Uterus (tissue), 4 donors: Measurements from ENCODE around the gene KIRREL3. TPM values are rescaled to one million over a fixed set of nuclear protein-coding genes. Genes with fewer than 3 reads are reported as not detected.

ENCODE experiments used
- DNase-seq, 2 donors: peaks; one replicate each; pipeline ENCODE4 v3.0.0-alpha.2; 2019 to 2020
- H3K27ac ChIP-seq, 2 donors: fragments of 200-600 bp; sonication (generic); 1 replicate in 1 of 2; 2 replicates in 1 of 2; pipeline ENCODE4 v1.5.1; 2016 to 2018
- H3K27me3 ChIP-seq, 2 donors: fragments of 200-600 bp; sonication (generic); one replicate each; pipeline ENCODE4 v1.5.1; 2018 to 2019; ENCODE audit warnings: control low read depth in 1 of 2
- H3K36me3 ChIP-seq, 2 donors: fragments of 200-600 bp; sonication (generic); one replicate each; pipeline ENCODE4 v1.5.1; 2019; ENCODE audit warnings: control low read depth in 1 of 2
- H3K4me1 ChIP-seq, 2 donors: fragments of 200-600 bp; sonication (generic); one replicate each; pipeline ENCODE4 v1.5.1; 2018 to 2019; ENCODE audit warnings: control low read depth in 1 of 2
- H3K4me3 ChIP-seq, 2 donors: fragments of 200-600 bp; sonication (generic); 1 replicate in 1 of 2; 2 replicates in 1 of 2; pipeline ENCODE4 v1.5.1; 2018 to 2019; ENCODE audit warnings: mild to moderate bottlenecking in 1 of 2
- H3K9me3 ChIP-seq, 2 donors: fragments of 200-600 bp; sonication (generic); one replicate each; pipeline ENCODE4 v1.5.1; 2019; ENCODE audit warnings: control low read depth in 1 of 2
- POLR2A ChIP-seq, 2 donors: fragments of 450-650 bp; IDR thresholded peaks; one replicate each; pipeline ENCODE4 v1.6.1; 2016; ENCODE audit warnings: antibody characterized with exemption in 2 of 2, mild to moderate bottlenecking in 1 of 2, moderate library complexity in 1 of 2
- intact Hi-C: fragments of 100-400 bp; cut with DNase I; formaldehyde crosslinking; loops from one replicate; pipeline ENCODE4 v1.15.1; 2023; ENCODE audit warnings: low total_unique reads
- total RNA-seq, 4 donors: library from RNA; depleted of rRNA in 3 of 4; stranded (reverse); fragments of >200 nt in 3 of 4; gene quantifications; one replicate each; pipeline versions ENCODE4 v1.1.0 to v1.2.4, GENCODE V29; 2014 to 2023
- TF ChIP-seq, protein P1 (sequence below), 4 experiments: fragments of 200-600 bp in 2 of 4; fragments of 450-650 bp in 2 of 4; sonication (generic) in 2 of 4; IDR thresholded peaks; one replicate each; pipeline ENCODE4 v1.5.1; 2016 to 2019; ENCODE audit warnings: antibody characterized with exemption in 4 of 4, mild to moderate bottlenecking in 2 of 4, moderate library complexity in 1 of 4
- donor health status: DM: yes; HTN: yes; CAD: no.

Gene KIRREL3
- total RNA-seq, 4 donors from 2014 or later = 10.0 TPM; not detected in 3

DNA sequence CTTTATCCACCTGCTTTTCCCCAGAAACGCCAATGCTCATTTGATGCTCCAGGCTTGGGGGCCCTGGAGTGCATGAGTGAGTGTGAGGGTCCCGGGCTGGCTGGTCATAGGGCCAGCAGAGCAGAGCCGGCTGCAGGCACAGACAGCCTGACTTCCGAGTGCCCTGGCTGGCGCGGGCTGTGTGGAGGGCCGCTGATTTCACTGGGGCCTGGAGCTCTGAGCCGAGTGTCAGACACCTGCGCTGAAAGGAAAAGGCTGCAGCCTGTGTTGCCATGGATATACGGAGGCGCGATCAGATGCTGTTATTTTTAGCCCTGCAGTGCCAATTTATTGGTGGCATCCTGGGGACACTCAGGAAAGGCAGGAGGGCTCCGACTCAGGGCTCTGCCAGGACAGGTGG lies 557.5 kb downstream of the KIRREL3 start:
- Histone ChIP-seq H3K4me1 (no peaks in the 10 kb centered on the region), H3K27ac (no peak overlapping the region), H3K27me3 (no peaks in the 10 kb centered on the region), H3K9me3 (no peaks in the 10 kb centered on the region), H3K36me3 (no peaks in the 10 kb centered on the region), H3K4me3 (no peak overlapping the region)
- DNase-seq = no peak
- intact Hi-C loops = no loop called here
- TF ChIP-seq, protein P1, sequence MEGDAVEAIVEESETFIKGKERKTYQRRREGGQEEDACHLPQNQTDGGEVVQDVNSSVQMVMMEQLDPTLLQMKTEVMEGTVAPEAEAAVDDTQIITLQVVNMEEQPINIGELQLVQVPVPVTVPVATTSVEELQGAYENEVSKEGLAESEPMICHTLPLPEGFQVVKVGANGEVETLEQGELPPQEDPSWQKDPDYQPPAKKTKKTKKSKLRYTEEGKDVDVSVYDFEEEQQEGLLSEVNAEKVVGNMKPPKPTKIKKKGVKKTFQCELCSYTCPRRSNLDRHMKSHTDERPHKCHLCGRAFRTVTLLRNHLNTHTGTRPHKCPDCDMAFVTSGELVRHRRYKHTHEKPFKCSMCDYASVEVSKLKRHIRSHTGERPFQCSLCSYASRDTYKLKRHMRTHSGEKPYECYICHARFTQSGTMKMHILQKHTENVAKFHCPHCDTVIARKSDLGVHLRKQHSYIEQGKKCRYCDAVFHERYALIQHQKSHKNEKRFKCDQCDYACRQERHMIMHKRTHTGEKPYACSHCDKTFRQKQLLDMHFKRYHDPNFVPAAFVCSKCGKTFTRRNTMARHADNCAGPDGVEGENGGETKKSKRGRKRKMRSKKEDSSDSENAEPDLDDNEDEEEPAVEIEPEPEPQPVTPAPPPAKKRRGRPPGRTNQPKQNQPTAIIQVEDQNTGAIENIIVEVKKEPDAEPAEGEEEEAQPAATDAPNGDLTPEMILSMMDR (IDR thresholded peaks at IDR 0.05) = no peak
- TF ChIP-seq POLR2A (IDR thresholded peaks at IDR 0.05) = no peak

DNA sequence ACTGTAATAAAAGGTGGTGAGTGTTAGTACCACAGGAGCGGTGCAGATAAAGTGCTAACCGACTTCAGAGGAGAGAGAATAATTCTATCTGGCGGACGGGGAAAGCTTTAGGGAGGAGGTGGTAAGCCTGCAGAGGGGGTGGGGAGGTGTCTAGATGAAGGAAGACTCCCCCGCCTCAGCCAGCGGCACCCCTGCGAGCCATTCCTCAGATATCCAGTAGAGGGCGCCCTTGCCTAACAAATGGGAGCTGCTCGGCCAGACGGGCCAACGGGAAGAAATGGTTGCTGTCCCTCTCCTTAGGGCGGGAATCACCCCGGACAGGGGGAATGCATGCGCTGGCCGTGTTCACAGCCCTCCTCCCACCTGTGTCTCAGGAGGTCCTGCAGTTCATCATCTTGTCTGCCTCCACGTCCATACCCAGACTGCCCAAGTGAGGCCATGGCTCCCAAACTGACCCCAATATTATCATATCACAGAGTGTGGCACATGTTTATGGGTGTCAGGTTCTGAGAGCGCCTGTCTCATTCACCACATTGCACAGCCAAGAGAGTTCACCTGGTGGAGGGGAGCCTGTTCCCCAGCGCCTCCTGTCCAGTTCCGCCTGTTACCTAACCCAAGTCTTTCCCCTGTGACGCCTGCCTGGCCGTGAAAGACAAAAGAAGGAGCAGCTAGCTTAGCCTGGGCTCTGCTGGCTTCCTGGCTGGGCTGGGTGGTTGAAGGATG lies 559.6 kb downstream of the KIRREL3 start:
- Histone ChIP-seq H3K9me3 (no peaks in the 10 kb centered on the region), H3K36me3 (no peaks in the 10 kb centered on the region), H3K4me3 (no peak overlapping the region), H3K4me1 (no peaks in the 10 kb centered on the region), H3K27me3 (no peaks in the 10 kb centered on the region), H3K27ac (no peak overlapping the region)
- peak; percentile 84 to 90 for DNase-seq
- TF ChIP-seq POLR2A (IDR thresholded peaks at IDR 0.05) = no peak
- TF ChIP-seq, protein P1 (IDR thresholded peaks at IDR 0.05) = peak; percentile 95 to 97 (median 96)
- intact Hi-C loops = loop anchor here (2.0 kb wide), 1 partner anchor 40 kb away; no protein-coding TSS in a partner anchor

DNA sequence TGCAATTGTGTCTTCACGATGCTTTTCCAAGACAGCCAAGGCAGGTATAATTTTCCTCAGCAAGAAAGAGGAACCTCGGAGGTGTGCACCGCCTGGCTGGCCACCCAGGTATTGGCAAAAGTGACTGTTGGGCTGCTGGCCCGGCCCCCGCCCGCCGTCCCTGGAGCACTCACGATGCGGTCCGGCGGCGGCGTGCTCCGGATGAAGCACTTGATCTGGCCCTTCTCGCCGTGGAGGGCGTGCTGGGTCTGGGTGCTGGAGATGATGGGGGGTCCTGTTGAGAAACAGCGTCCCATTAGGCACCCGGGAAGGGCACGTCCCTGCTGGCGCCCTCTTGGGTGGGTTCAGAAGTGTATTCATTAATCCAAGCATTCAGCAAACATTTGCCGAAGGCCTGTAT lies 560.3 kb downstream of the KIRREL3 start:
- Histone ChIP-seq H3K9me3 (no peaks in the 10 kb centered on the region), H3K27me3 (no peaks in the 10 kb centered on the region), H3K4me1 (no peaks in the 10 kb centered on the region), H3K36me3 (no peaks in the 10 kb centered on the region), H3K4me3 (no peak overlapping the region), H3K27ac (no peak overlapping the region)
- intact Hi-C loops = loop anchor here (2.0 kb wide), 1 partner anchor 41 kb away; no protein-coding TSS in a partner anchor
- no peak for DNase-seq
- TF ChIP-seq POLR2A (IDR thresholded peaks at IDR 0.05) = no peak
- TF ChIP-seq, protein P1 (IDR thresholded peaks at IDR 0.05) = no peak

DNA sequence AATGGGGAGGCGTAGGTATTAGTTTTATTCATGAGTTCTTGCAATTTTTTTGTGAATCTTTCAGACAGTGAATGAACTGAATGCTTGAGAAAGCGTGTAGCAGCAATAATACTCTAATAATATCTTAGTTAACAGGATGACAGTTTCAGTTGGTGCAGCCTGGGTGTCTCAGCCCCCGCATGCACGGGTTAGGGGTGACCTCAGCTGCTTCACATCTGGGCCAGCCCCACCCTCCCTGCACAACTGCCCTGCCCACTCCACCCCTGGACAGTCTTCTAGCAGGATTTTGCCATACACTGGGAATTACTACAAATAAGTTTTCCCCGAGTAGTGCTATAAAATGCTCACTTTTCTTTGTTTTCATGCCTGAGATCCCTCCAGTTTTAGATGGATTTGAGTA lies 561.9 kb downstream of the KIRREL3 start:
- TF ChIP-seq, protein P1 (IDR thresholded peaks at IDR 0.05) = no peak
- no peak for TF ChIP-seq POLR2A (IDR thresholded peaks at IDR 0.05)
- Histone ChIP-seq H3K27me3 (no peaks in the 10 kb centered on the region), H3K9me3 (no peaks in the 10 kb centered on the region), H3K4me3 (no peak overlapping the region), H3K36me3 (no peaks in the 10 kb centered on the region), H3K4me1 (no peaks in the 10 kb centered on the region), H3K27ac (no peak overlapping the region)
- intact Hi-C loops = no loop called here
- DNase-seq = no peak

DNA sequence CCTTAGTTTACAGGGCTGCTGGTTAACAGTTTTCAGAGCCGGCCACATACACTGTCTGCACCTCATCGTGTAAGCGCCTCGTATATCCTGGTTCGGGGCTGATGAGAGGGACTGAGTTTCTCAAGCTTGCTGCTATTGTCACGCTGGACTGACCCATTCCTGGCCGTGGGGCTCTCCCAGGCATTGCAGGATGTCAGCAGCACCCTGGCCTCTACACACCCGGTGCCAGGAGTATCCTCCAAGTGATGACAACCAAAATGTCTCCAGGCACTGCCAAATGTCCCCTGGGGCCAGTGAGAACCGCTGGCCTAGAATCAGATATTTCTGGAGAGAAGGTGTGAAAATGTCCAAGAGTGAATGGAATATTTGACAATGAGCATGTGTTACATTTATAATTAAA lies 562.3 kb downstream of the KIRREL3 start:
- TF ChIP-seq, protein P1 (IDR thresholded peaks at IDR 0.05) = no peak
- no peak for TF ChIP-seq POLR2A (IDR thresholded peaks at IDR 0.05)
- Histone ChIP-seq H3K27me3 (no peaks in the 10 kb centered on the region), H3K27ac (no peak overlapping the region), H3K9me3 (no peaks in the 10 kb centered on the region), H3K4me3 (no peak overlapping the region), H3K4me1 (no peaks in the 10 kb centered on the region), H3K36me3 (no peaks in the 10 kb centered on the region)
- intact Hi-C loops = no loop called here
- DNase-seq = no peak
